NT2/D1 (cell line): ENCODE data around the gene TMCC1.

Experiments used
- SUZ12 ChIP-seq: IDR thresholded peaks from 2 replicates; pipeline ENCODE4 v1.6.1; 2011; ENCODE audit not compliant: insufficient read length, insufficient read depth; ENCODE audit errors: extremely low read depth
- YY1 ChIP-seq: IDR thresholded peaks from 2 replicates; pipeline ENCODE4 v1.6.1; 2011; ENCODE audit not compliant: insufficient read length, insufficient read depth
- ZNF274 ChIP-seq: IDR thresholded peaks from 2 replicates; pipeline ENCODE4 v1.6.1; 2011; ENCODE audit warnings: mild to moderate bottlenecking, low read depth, low read length

- TF ChIP-seq SUZ12 (no peak), YY1 (no peak), ZNF274 (no peak)
These were observed 200.8 kb downstream of the TMCC1 start for GRCh38 chr3:129692743-129693142.
